IMR-90 (cell line): ENCODE results near the gene TXNDC5. TPM values are rescaled to one million over a fixed set of nuclear protein-coding genes. Genes with fewer than 3 reads are reported as not detected.

Experiments
- ATAC-seq: fragments of 200-7000 bp; cut with Tn5 transposase; 2 replicates; pipeline ENCODE4 v1.9.1; 2020; ENCODE audit warnings: low read depth, mild to moderate bottlenecking, moderate library complexity
- BruUV-seq: library from RNA; stranded (reverse); fragments of 400-500 nt; replicated peaks from 2 replicates; lab custom pipeline; 2021; lab: Mats Ljungman, UMichigan
- CTCF ChIA-PET: fragments of 300-600 bp; formaldehyde crosslinking; extraction: SDS; loops from one replicate; lab custom pipeline; 2021; ENCODE audit warnings: antibody characterized with exemption; lab: Yijun Ruan, JAX
- POLR2A ChIA-PET: fragments of 300-600 bp; sonication (Branson Sonifier 250); formaldehyde crosslinking; loops from one replicate; lab custom pipeline; 2022; ENCODE audit warnings: antibody characterized with exemption; ENCODE audit not compliant: unreplicated experiment; lab: Charles Lee
- DNase-seq: peaks from one replicate; pipeline ENCODE4 v3.0.0; 2013
- H2AFZ ChIP-seq: replicated peaks from 2 replicates; pipeline ENCODE3; 2013; ENCODE audit warnings: low read length, mild to moderate bottlenecking; ENCODE audit not compliant: poor library complexity
- H2AK5ac ChIP-seq: 2 replicates; pipeline ENCODE4 v1.6.1; 2013; ENCODE audit warnings: low read depth, low read length, inconsistent platforms
- H2AK9ac ChIP-seq: replicated peaks from 2 replicates; pipeline ENCODE3; 2013; ENCODE audit warnings: mild to moderate bottlenecking, low read depth, low read length, moderate library complexity; ENCODE audit not compliant: poor library complexity
- H2BK120ac ChIP-seq: 2 replicates; pipeline ENCODE4 v1.6.1; 2013; ENCODE audit warnings: low read depth, low read length, inconsistent platforms
- H2BK15ac ChIP-seq: 3 replicates; pipeline ENCODE4 v1.6.1; 2013; ENCODE audit warnings: low read depth, low read length, inconsistent platforms
- H2BK20ac ChIP-seq: 2 replicates; pipeline ENCODE4 v1.6.1; 2013; ENCODE audit warnings: low read depth, mild to moderate bottlenecking, inconsistent platforms, low read length, moderate library complexity
- H2BK5ac ChIP-seq: 2 replicates; pipeline ENCODE4 v1.6.1; 2013; ENCODE audit warnings: mild to moderate bottlenecking, low read depth, low read length, inconsistent platforms; ENCODE audit not compliant: poor library complexity, severe bottlenecking
- H3K14ac ChIP-seq: replicated peaks from 2 replicates; pipeline ENCODE4 v1.6.1; 2013; ENCODE audit warnings: low read depth, low read length, inconsistent platforms
- H3K18ac ChIP-seq: 2 replicates; pipeline ENCODE4 v1.6.1; 2013; ENCODE audit warnings: low read depth, low read length, control low read depth
- H3K23ac ChIP-seq: 2 replicates; pipeline ENCODE4 v1.6.1; 2013; ENCODE audit warnings: low read depth, low read length, inconsistent platforms
- H3K27ac ChIP-seq: 2 replicates; pipeline ENCODE4 v1.5.1; 2013; ENCODE audit warnings: mild to moderate bottlenecking, control low read depth, low read length; ENCODE audit not compliant: insufficient read depth
- H3K27me3 ChIP-seq: 2 replicates; pipeline ENCODE4 v1.6.1; 2013; ENCODE audit warnings: low read length; ENCODE audit not compliant: control insufficient read depth, insufficient read depth
- H3K36me3 ChIP-seq: 2 replicates; pipeline ENCODE4 v1.6.1; 2013; ENCODE audit warnings: low read length, mixed read lengths; ENCODE audit not compliant: control insufficient read depth, insufficient read depth
- H3K4ac ChIP-seq: 2 replicates; pipeline ENCODE4 v1.6.1; 2013; ENCODE audit warnings: low read depth, low read length, inconsistent platforms
- H3K4me1 ChIP-seq: 2 replicates; pipeline ENCODE4 v1.6.1; 2013; ENCODE audit warnings: low read length, mixed read lengths; ENCODE audit not compliant: control insufficient read depth, insufficient read depth
- H3K4me2 ChIP-seq: 2 replicates; pipeline ENCODE4 v1.6.1; 2013; ENCODE audit warnings: low read depth, mild to moderate bottlenecking, control low read depth, low read length, moderate library complexity
- H3K4me3 ChIP-seq: 2 replicates; pipeline ENCODE4 v1.5.1; 2013; ENCODE audit warnings: low read depth, mild to moderate bottlenecking, control low read depth, low read length, moderate library complexity; ENCODE audit not compliant: insufficient read depth
- H3K56ac ChIP-seq: 2 replicates; pipeline ENCODE4 v1.6.1; 2013; ENCODE audit warnings: low read length, inconsistent platforms; ENCODE audit not compliant: insufficient read depth; ENCODE audit errors: extremely low read depth
- H3K79me1 ChIP-seq, 2 experiments: 2 replicates each; pipeline ENCODE4 v1.6.1; 2013; ENCODE audit warnings: low read length in 2 of 2, inconsistent platforms in 1 of 2, low read depth in 1 of 2
- H3K9ac ChIP-seq: 2 replicates; pipeline ENCODE4 v1.6.1; 2013; ENCODE audit warnings: low read depth, low read length, control low read depth
- H3K9me1 ChIP-seq: 2 replicates; pipeline ENCODE4 v1.6.1; 2013; ENCODE audit warnings: low read length, inconsistent platforms; ENCODE audit not compliant: insufficient read depth
- H3K9me3 ChIP-seq: 2 replicates; pipeline ENCODE4 v1.6.1; 2013; ENCODE audit warnings: low read length; ENCODE audit not compliant: control insufficient read depth, insufficient read depth
- H4K20me1 ChIP-seq: 2 replicates; pipeline ENCODE4 v1.6.1; 2013; ENCODE audit warnings: low read length, inconsistent platforms; ENCODE audit not compliant: insufficient read depth
- H4K5ac ChIP-seq: 2 replicates; pipeline ENCODE4 v1.6.1; 2013; ENCODE audit warnings: mild to moderate bottlenecking, low read depth, low read length, control low read depth
- H4K8ac ChIP-seq, 2 experiments: 2 replicates each; pipeline ENCODE4 v1.6.1; 2013; ENCODE audit warnings: low read depth in 2 of 2, low read length in 2 of 2, control low read depth in 1 of 2, inconsistent platforms in 1 of 2
- H4K91ac ChIP-seq: 2 replicates; pipeline ENCODE4 v1.6.1; 2013; ENCODE audit warnings: low read depth, low read length, inconsistent platforms; ENCODE audit not compliant: insufficient read depth
- MAFK ChIP-seq: IDR thresholded peaks from 2 replicates; pipeline ENCODE4 v1.6.1; 2012; ENCODE audit warnings: low read depth, low read length, improper control_type of control experiment
- WGBS, 2 experiments: methylation state at CpG; one replicate each; pipeline versions ENCODE4 v1.1.5 to v1.1.7; 2013; ENCODE audit warnings: missing lambda C conversion rate in 2 of 2; ENCODE audit not compliant: insufficient read length in 1 of 2; ENCODE audit errors: extremely low coverage in 2 of 2; 5-methylcytosine and 5-hydroxymethylcytosine counted together
- dilution Hi-C: fragments of 300-500 bp; cut with HindIII; formaldehyde crosslinking; loops from one replicate; pipeline ENCODE4 v1.14.3; 2018; ENCODE audit warnings: low sequenced_read_pairs; ENCODE audit not compliant: unreplicated experiment
- in situ Hi-C: fragments of 300-500 bp; cut with MboI; formaldehyde crosslinking; loops from 3 replicates; pipeline ENCODE4 v1.14.3; 2019; ENCODE audit warnings: low sequenced_read_pairs, inconsistent platforms, mixed read lengths
- intact Hi-C: fragments of 100-400 bp; cut with micrococcal nuclease; formaldehyde crosslinking; loops from 2 replicates; pipeline ENCODE4 v1.10.0; 2022
- polyA plus RNA-seq, 3 experiments: library from polyadenylated mRNA; depleted of rRNA; stranded (reverse); fragments of >200 nt; gene quantifications; 2 replicates each; pipeline ENCODE4 v1.2.3, GENCODE V29; 2012; ENCODE audit warnings: low replicate concordance in 1 of 3
- total RNA-seq: library from RNA; depleted of rRNA; stranded (reverse); fragments of >200 nt; gene quantifications from 2 replicates; pipeline ENCODE4 v1.2.3, GENCODE V29; 2012

Gene TXNDC5
- total and polyA plus RNA-seq, 2 of the 4 experiments (the other 2 are of a cell fraction) = 274 to 439 TPM

DNA sequence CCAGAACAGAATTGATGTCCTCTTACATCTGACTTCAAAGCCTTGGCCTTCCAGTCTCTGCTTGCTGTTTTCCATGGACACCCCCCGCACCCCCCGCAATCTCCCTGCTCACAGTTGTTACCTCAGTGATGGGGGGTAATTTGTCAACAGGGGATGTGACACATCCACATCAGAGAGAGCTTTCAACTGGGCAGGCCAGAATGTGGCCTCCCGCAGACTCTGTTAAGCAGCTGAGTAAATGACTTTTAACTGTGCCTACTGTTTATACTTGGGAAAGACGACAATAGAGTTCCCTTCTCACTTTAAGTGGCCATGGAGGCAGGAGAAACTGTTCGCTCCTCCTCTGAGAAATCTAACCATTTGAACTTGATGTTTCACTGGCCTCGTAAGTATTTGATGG lies 51.0 kb downstream of the TXNDC5 start:
- H3K23ac ChIP-seq = no peak overlapping the region
- H3K18ac ChIP-seq = no peak overlapping the region
- no CpG with 5 or more reads among the region's 6 CpGs for WGBS, 2 experiments
- no peak overlapping the region for H2BK120ac ChIP-seq
- H2BK15ac ChIP-seq = no peak overlapping the region
- no peaks in the 10 kb centered on the region for H4K20me1 ChIP-seq
- H3K4me1 ChIP-seq = no peaks in the 10 kb centered on the region
- DNase-seq (no peak), ATAC-seq (no peak)
- dilution Hi-C loops = no loop called here
- H3K9ac ChIP-seq = no peak overlapping the region
- no peak overlapping the region for H4K91ac ChIP-seq
- TF ChIP-seq MAFK = no peak
- H3K9me3 ChIP-seq = no peaks in the 10 kb centered on the region
- in situ Hi-C loops = no loop called here
- H2BK20ac ChIP-seq = no peak overlapping the region
- H4K5ac ChIP-seq = no peak overlapping the region
- no peak overlapping the region for H4K8ac ChIP-seq
- no peak overlapping the region for H3K14ac ChIP-seq
- no peaks in the 10 kb centered on the region for H3K27me3 ChIP-seq
- H3K4ac ChIP-seq = no peak overlapping the region
- no peak overlapping the region for H2AK9ac ChIP-seq
- no TSS peak for BruUV-seq
- no peak overlapping the region for H3K4me2 ChIP-seq
- ChIA-PET CTCF (no interaction called here), POLR2A (no interaction called here)
- H3K4me3 ChIP-seq = no peak overlapping the region
- intact Hi-C loops = no loop called here
- no peak overlapping the region for H3K27ac ChIP-seq
- peaks cover 2% of the 10 kb centered on the region; the same call in 1 of the 2 replicates for H3K36me3 ChIP-seq
- no peak overlapping the region for H2AK5ac ChIP-seq
- no peak overlapping the region for H3K56ac ChIP-seq
- no peaks in the 10 kb centered on the region for H3K9me1 ChIP-seq
- no peaks in the 10 kb centered on the region for H3K79me1 ChIP-seq
- H2BK5ac ChIP-seq = no peak overlapping the region
- no peak overlapping the region for H2AFZ ChIP-seq
